GM12875 (cell line): ENCODE data around the gene PDGFRB.

ENCODE experiments used
- H3K4me3 ChIP-seq: one replicate; pipeline ENCODE4 v1.5.1; 2011; ENCODE audit warnings: low read depth, low read length, control low read depth
- TF ChIP-seq, protein P1 (sequence below): IDR thresholded peaks from 2 replicates; pipeline ENCODE4 v1.5.1; 2011; ENCODE audit warnings: low read depth, mild to moderate bottlenecking, control low read depth, inconsistent platforms, low read length, moderate library complexity, borderline replicate concordance; ENCODE audit not compliant: insufficient read depth

The PDGFRB gene

DNA sequence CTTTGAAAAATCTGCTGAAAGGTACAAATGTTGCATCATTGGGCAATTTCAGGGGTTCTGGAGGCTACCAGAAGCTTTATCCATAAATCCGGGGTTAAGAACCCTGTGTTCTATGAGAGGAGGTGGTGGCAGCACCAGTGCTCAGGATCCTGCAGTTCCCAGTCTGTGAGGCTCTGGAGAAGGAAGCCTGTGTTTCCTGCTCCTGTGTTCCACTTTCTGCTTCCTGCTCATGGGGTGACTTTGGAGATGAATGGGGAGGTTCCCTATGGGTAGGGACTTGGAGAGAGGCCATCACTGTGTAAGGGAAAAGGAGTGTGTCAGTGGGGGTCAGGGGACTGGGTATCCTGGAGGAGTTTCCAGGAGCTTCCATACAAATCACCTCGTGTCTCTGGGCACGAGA, 13.2 kb upstream of the PDGFRB start:
- H3K4me3 ChIP-seq = no peak overlapping the region
- TF ChIP-seq, protein P1, sequence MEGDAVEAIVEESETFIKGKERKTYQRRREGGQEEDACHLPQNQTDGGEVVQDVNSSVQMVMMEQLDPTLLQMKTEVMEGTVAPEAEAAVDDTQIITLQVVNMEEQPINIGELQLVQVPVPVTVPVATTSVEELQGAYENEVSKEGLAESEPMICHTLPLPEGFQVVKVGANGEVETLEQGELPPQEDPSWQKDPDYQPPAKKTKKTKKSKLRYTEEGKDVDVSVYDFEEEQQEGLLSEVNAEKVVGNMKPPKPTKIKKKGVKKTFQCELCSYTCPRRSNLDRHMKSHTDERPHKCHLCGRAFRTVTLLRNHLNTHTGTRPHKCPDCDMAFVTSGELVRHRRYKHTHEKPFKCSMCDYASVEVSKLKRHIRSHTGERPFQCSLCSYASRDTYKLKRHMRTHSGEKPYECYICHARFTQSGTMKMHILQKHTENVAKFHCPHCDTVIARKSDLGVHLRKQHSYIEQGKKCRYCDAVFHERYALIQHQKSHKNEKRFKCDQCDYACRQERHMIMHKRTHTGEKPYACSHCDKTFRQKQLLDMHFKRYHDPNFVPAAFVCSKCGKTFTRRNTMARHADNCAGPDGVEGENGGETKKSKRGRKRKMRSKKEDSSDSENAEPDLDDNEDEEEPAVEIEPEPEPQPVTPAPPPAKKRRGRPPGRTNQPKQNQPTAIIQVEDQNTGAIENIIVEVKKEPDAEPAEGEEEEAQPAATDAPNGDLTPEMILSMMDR = no peak

- H3K4me3 ChIP-seq = no peak overlapping the region
- TF ChIP-seq, protein P1 = 0 out of 2 replicates have a peak, but pooled peaks have one; percentile 22
Measured at GRCh38 chr5:150167908-150168307, 12.3 kb upstream of the PDGFRB start.

DNA sequence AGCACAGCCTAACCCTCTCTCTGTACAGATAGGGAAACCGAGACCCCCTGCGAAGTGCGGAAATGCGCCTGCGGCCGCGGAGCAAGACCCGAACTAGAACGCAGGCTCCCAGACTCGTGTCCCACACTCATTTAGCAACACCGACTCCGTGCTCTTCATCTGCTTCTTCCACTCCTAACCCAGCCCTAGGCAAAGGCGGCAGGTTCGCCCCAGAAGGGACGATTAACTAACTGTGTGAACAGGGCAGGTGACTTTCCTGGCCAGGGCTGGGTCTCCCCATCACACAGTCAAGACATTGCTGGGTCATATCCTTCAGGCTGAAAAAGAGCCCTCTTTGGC, 11.8 kb upstream of the PDGFRB start:
- no peak overlapping the region for H3K4me3 ChIP-seq
- TF ChIP-seq, protein P1 = no peak

DNA sequence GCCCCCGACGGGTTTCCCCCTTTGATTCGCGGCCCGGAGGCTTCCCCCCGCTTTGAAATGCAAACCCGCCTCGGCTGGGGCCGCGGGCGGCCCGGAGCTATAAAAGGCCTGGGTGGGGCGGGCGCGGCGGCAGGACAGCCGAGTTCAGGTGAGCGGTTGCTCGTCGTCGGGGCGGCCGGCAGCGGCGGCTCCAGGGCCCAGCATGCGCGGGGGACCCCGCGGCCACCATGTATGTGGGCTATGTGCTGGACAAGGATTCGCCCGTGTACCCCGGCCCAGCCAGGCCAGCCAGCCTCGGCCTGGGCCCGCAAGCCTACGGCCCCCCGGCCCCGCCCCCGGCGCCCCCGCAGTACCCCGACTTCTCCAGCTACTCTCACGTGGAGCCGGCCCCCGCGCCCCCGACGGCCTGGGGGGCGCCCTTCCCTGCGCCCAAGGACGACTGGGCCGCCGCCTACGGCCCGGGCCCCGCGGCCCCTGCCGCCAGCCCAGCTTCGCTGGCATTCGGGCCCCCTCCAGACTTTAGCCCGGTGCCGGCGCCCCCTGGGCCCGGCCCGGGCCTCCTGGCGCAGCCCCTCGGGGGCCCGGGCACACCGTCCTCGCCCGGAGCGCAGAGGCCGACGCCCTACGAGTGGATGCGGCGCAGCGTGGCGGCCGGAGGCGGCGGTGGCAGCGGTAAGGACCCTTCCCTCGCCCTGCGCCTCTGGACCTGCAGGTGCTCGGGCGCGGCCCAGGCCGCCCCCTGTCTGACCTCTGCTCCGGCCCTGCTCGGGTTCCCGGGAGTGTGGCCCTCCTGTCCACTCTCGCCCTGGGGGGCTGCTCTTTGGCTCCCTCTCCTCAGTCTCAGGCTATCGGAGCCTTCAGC, 11.2 kb upstream of the PDGFRB start, which contains the start of gene CDX1:
TSS of gene CDX1 (plus strand) at position 129 of the 862 bp plus-strand sequence. CDS start at position 228, 99 bp downstream.
- no peak within 1 kb of the TSS for H3K4me3 ChIP-seq
- TF ChIP-seq, protein P1 = no peak

- H3K4me3 ChIP-seq = no peak overlapping the region
- TF ChIP-seq, protein P1 = no peak
Measured at GRCh38 chr5:150166037-150166649, 10.5 kb upstream of the PDGFRB start.

- no peak overlapping the region for H3K4me3 ChIP-seq
- TF ChIP-seq, protein P1 = no peak
Measured at GRCh38 chr5:150164211-150164980, 8.8 kb upstream of the PDGFRB start.
